HepG2 (cell line): Measurements from ENCODE around the gene MYO15A.

Experiments used
- EZH2 ChIP-seq: conservative IDR thresholded peaks from 2 replicates; pipeline ENCODE4 v1.6.1; 2012; ENCODE audit warnings: mild to moderate bottlenecking, low read depth, low read length, moderate library complexity
- KDM5B ChIP-seq: sonication (generic); formaldehyde crosslinking; IDR thresholded peaks from 2 replicates; pipeline ENCODE4 v1.4.0; 2020; ENCODE audit warnings: missing genetic modification reagents, mild to moderate bottlenecking, borderline replicate concordance
- MAZ ChIP-seq, 2 experiments: sonication (generic) in 1 of 2; formaldehyde crosslinking in 1 of 2; IDR thresholded peaks; 2 replicates each; pipeline versions ENCODE4 v1.5.0 to v1.6.1; 2012 to 2020; ENCODE audit warnings: low read depth in 2 of 2, mild to moderate bottlenecking in 2 of 2, borderline replicate concordance in 1 of 2, improper control_type of control experiment in 1 of 2, low read length in 1 of 2, missing genetic modification reagents in 1 of 2, moderate library complexity in 1 of 2
- MBNL3 ChIP-seq: fragments of 250-450 bp; sonication (Bioruptor Pico); conservative IDR thresholded peaks from 2 replicates; pipeline ENCODE4 v1.8.0; 2022; ENCODE audit warnings: mild to moderate bottlenecking, inconsistent platforms
- NR1H2 ChIP-seq: sonication (generic); formaldehyde crosslinking; IDR thresholded peaks from 2 replicates; pipeline ENCODE4 v1.8.1; 2022; ENCODE audit warnings: low read depth, missing genetic modification reagents, borderline replicate concordance
- NR2F2 ChIP-seq: IDR thresholded peaks from 2 replicates; pipeline ENCODE4 v1.6.1; 2012; ENCODE audit warnings: low read depth, inconsistent platforms, borderline replicate concordance
- RNF2 ChIP-seq: fragments of 450-650 bp; conservative IDR thresholded peaks from 2 replicates; pipeline ENCODE4 v1.6.1; 2016; ENCODE audit warnings: low read depth
- SAP130 ChIP-seq: IDR thresholded peaks from 2 replicates; pipeline ENCODE4 v1.6.1; 2016; ENCODE audit warnings: low read depth
- TAF1 ChIP-seq: sonication (generic); formaldehyde crosslinking; IDR thresholded peaks from 2 replicates; pipeline ENCODE4 v1.4.0; 2020; ENCODE audit warnings: missing genetic modification reagents
- TCF7L2 ChIP-seq: IDR thresholded peaks from 2 replicates; pipeline ENCODE4 v1.6.1; 2011; ENCODE audit warnings: mild to moderate bottlenecking, low read depth, low read length, moderate library complexity
- XRCC5 ChIP-seq: fragments of 200-400 bp; formaldehyde crosslinking; optimal IDR thresholded peaks from 2 replicates; pipeline ENCODE3; 2017; ENCODE audit warnings: mild to moderate bottlenecking, low read length
- ZNF746 ChIP-seq: sonication (generic); formaldehyde crosslinking; IDR thresholded peaks from 2 replicates; pipeline ENCODE4 v1.8.0; 2022; ENCODE audit warnings: mild to moderate bottlenecking, missing genetic modification reagents
- TF ChIP-seq, protein P1 (sequence below): sonication (generic); formaldehyde crosslinking; IDR thresholded peaks from 2 replicates; pipeline ENCODE4 v1.5.0; 2020; ENCODE audit warnings: mild to moderate bottlenecking, missing genetic modification reagents, moderate library complexity
- TF ChIP-seq, protein P2 (sequence below): IDR thresholded peaks from 2 replicates; pipeline ENCODE4 v1.6.1; 2012; ENCODE audit warnings: inconsistent platforms

DNA sequence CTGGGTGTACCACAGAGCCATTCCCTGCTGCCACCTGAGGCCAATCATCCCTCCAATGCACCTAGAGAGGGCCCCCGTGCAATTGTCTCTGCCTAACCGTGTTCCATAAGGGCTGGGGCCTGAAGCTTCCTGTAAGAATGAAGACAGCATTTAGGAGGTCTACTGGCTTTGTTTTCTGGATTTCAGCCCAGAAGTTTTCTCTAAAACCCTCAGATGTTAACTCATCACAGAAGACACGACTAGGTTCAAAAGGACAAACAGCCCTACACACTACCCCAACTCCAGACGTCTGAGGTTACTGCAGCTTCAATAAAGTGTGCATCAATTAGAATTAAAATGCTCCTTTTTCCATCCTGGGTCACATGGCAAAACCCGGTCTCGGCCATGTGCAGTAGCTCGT lies 31.6 kb upstream of the MYO15A start:
- TF ChIP-seq TCF7L2 (no peak), ZNF746 (CRISPR knock-in tag) (no peak), NR1H2 (CRISPR knock-in tag) (no peak), NR2F2 (no peak), KDM5B (CRISPR knock-in tag) (no peak), MAZ (IDR thresholded peaks at IDR 0.05; ENCODE audit: borderline replicate concordance, low read depth, low read length) (no peak), MAZ (CRISPR knock-in tag; IDR thresholded peaks at IDR 0.05; ENCODE audit: low read depth) (no peak), SAP130 (CRISPR knock-in tag) (no peak), MBNL3 (CRISPR knock-in tag) (no peak), RNF2 (no peak), EZH2 (no peak), TAF1 (CRISPR knock-in tag) (no peak), XRCC5 (no peak)
- TF ChIP-seq, protein P1, sequence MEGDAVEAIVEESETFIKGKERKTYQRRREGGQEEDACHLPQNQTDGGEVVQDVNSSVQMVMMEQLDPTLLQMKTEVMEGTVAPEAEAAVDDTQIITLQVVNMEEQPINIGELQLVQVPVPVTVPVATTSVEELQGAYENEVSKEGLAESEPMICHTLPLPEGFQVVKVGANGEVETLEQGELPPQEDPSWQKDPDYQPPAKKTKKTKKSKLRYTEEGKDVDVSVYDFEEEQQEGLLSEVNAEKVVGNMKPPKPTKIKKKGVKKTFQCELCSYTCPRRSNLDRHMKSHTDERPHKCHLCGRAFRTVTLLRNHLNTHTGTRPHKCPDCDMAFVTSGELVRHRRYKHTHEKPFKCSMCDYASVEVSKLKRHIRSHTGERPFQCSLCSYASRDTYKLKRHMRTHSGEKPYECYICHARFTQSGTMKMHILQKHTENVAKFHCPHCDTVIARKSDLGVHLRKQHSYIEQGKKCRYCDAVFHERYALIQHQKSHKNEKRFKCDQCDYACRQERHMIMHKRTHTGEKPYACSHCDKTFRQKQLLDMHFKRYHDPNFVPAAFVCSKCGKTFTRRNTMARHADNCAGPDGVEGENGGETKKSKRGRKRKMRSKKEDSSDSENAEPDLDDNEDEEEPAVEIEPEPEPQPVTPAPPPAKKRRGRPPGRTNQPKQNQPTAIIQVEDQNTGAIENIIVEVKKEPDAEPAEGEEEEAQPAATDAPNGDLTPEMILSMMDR (CRISPR knock-in tag), result no peak
- TF ChIP-seq, protein P2, sequence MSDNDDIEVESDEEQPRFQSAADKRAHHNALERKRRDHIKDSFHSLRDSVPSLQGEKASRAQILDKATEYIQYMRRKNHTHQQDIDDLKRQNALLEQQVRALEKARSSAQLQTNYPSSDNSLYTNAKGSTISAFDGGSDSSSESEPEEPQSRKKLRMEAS, result no peak
